ENCODE measurements around the gene APOL3. TPM values are rescaled to one million over a fixed set of nuclear protein-coding genes. Genes with fewer than 3 reads are reported as not detected.

APOL3 gene
- total RNA-seq, 1 experiment from 2014 or later = not detected

- H4K5ac ChIP-seq (ENCODE audit: insufficient read length, low read depth, low read length) = no peak overlapping the region
- no peak overlapping the region for H3K14ac ChIP-seq (ENCODE audit: insufficient read depth, low read length)
- H2BK12ac ChIP-seq (ENCODE audit: insufficient read length, low read depth, low read length) = no peak overlapping the region
- Mint-ChIP-seq H3K4me1 (peaks cover 15 to 26% of the 10 kb centered on the region in 2 experiments), H3K9me3 (no peaks in the 10 kb centered on the region; a peak in 2 of 5 replicates), H3K27me3 (ENCODE audit: low read depth) (peaks cover 7% of the 10 kb centered on the region), H3K36me3 (ENCODE audit: insufficient read depth in 1 of 3, low read depth in 3 of 3) (0 out of 7 replicates have a peak, but pooled peaks cover 0 to under 1% (median 0%) of the 10 kb centered on the region in 3 experiments), H3K4me3 (no peak overlapping the region), H3K27ac (peak overlapping the region in 1 of 3 experiments; percentile 54; a peak in 1 of 7 replicates)
- no peak overlapping the region for H4K8ac ChIP-seq (replicated peaks; ENCODE audit: insufficient read length, low read depth, low read length)
- H3K23ac ChIP-seq (ENCODE audit: insufficient read length, low read depth, low read length) = no peak overlapping the region
- H3K18ac ChIP-seq (ENCODE audit: insufficient read length, low read depth, low read length) = no peak overlapping the region
- no peak overlapping the region for H2BK120ac ChIP-seq (ENCODE audit: low read depth, low read length, poor library complexity, severe bottlenecking)
- no peaks in the 10 kb centered on the region for H3K79me2 ChIP-seq (ENCODE audit: insufficient read depth, low read length)
- no CpG with 5 or more reads among the region's 2 CpGs for WGBS (ENCODE audit: extremely low coverage, insufficient read length, low lambda C conversion rate)
- no peak overlapping the region for H2BK20ac ChIP-seq (ENCODE audit: low read depth, low read length, poor library complexity, severe bottlenecking)
- TF ChIP-seq CTCF (conservative IDR thresholded peaks at IDR 0.05) = no peak
- H3T11ph ChIP-seq (ENCODE audit: low read length) = no peak overlapping the region
- H4K91ac ChIP-seq (ENCODE audit: insufficient read length, low read depth, low read length) = no peak overlapping the region
- no peak for DNase-seq
- no peaks in the 10 kb centered on the region for H3K79me1 ChIP-seq (ENCODE audit: insufficient read depth, low read depth, low read length, poor library complexity, severe bottlenecking)
- no peak overlapping the region for H2BK5ac ChIP-seq (ENCODE audit: insufficient read length, low read length)
- no peaks in the 10 kb centered on the region for H3K9me3 ChIP-seq (ENCODE audit: control insufficient read depth, low read depth, low read length)
- H3K23me2 ChIP-seq (ENCODE audit: insufficient read length, low read depth, low read length, poor library complexity, severe bottlenecking) = no peaks in the 10 kb centered on the region
- H2BK15ac ChIP-seq (ENCODE audit: low read depth, low read length) = no peak overlapping the region
- H3K4ac ChIP-seq (ENCODE audit: low read depth, low read length) = no peak overlapping the region
- H3K56ac ChIP-seq (ENCODE audit: insufficient read length, low read depth, low read length) = no peak overlapping the region
- H3K27me3 ChIP-seq (ENCODE audit: insufficient read depth, low read length) = no peaks in the 10 kb centered on the region
- H4K20me1 ChIP-seq (ENCODE audit: control insufficient read depth, insufficient read depth, insufficient read length) = no peaks in the 10 kb centered on the region
- H3K9ac ChIP-seq (ENCODE audit: extremely low read depth, insufficient read length, low read length) = no peak overlapping the region
- H2AFZ ChIP-seq (ENCODE audit: low read length) = no peak overlapping the region
- no peak overlapping the region for H3K4me2 ChIP-seq (ENCODE audit: insufficient read depth, insufficient read length, low read length)
- no peak overlapping the region for H3K27ac ChIP-seq (ENCODE audit: insufficient read length, low read depth, low read length)
- no peak overlapping the region for H2AK5ac ChIP-seq (ENCODE audit: insufficient read length, low read length)
- H3K4me1 ChIP-seq (ENCODE audit: insufficient read depth, low read length) = no peaks in the 10 kb centered on the region
Observed at GRCh38 chr22:36163497-36163896, 2.9 kb upstream of the APOL3 start.
